ENCODE data around the gene DAAM2.

Gene DAAM2

DNA sequence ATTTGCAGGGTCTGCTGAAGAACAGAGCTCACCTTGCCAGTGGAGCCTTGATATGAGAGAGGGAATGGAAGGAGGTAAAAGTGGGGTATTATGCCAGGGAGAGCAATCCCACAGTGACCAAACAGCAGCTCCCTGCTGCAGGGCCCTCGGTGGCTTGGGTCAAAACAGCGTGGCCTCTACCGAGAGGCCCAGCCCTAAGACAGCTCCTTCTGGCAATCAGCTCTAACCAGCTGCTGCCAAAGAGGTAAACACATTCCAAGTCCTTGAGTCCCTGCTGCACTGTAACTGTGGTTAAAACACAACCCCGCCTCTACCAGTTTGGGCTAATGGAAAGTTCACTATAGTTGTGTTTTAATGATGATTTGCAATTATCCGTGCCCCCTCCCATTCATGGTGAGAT, 1.4 kb upstream of the DAAM2 start:
- DNase-seq: no peak

DNA sequence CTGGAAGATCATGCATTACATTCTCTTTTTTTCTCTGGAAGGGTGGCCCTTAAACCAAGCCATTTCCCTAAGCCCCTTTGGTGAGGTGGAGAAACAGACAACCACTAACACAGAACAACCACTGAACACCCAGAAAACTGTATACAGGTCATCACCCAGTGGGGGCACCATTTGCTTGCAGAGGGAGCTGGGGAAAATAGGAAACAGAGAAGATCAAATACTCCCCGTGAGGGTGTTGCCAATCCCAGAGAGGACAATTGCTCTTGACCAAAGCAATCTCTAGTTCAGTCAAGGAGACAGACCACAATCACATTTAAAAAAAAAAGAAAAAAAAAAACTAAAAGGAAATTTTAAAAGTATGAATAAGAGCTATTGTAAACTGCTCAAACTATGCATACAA, 865 bp upstream of the DAAM2 start:
- DNase-seq: no peak

DNA sequence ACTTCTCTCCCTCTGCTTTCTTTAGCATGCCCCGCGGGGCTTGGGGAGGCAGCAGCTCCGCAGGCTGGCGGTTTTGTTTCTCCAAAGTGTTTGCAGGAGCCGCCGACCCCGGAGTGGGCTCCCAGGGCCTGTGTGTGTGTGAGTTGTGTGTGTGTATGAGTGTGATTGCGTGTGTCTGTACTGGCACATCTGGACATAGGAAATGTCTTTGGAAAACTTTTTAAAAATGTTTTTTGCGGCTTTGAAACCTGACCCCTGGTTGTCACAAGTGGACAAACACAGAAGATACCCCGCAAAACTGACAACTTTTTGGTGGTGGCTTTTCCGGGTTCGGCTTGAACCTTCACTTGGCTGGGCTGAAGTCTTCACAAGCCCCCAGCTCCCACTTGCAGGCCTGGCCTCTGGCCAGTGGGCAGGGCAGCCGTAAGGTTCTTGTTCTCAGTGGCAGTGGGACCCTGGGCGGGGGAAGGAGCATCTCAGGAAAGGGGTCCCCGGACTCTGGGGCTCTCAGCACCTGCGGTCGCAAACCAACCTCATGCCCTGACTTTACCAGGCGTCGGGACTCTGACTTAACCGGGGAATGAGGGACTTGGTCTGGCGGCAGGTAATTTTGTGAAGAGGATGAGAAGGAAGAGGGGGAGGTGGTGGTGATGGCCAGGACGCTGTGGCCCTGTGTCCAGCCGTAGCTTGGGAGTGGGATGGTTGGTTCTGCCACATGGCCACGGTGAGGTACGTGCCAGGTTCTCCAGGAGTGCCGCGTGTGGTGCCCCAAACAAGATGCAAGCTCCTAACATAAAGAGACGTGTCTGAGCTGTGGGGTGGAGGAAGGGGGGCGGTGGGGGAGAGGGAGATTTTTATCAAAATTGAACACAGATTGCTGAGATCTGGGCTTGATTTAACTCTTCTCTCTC, 619 bp downstream of the DAAM2 start:
- no peak for DNase-seq

DNA sequence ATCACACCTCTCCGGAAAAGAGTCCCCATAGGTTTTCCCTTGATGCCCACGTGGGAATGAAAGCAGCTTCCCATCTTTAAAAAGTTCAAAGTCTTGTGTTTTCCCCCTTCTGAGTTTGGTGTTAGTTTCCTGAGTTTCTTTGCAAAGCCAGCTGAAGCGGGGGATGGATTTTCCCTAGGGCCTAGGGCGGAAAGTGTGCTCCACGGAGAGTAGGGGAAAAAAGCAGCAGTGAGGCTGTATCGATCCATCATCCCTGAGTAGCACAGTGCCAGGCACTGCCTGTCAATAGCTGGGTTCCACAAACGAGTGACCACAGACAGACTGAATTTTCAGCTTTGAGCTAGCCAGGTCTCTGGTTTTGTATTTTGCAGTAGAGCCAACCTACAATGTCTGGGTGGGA, 1.3 kb downstream of the DAAM2 start:
- DNase-seq: no peak

DNA sequence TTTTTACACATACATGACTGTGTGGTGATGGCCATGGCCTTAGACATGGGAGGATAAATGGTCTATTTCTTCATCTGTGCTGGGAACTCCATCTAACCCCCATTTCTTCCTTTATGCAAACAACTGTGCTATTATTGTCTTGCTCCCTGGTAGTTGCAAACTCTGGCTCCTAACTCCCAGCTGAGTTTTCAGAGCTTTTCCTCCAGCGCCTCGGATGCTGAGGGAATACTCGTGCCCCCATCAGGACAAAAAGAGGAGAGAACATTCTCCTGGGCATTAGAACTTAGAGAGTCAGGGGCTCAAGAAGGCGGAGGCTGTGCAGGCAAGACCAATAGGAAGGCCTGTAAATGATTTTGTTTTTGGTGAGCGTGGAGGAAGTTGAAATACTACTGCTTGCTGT, 2.1 kb downstream of the DAAM2 start:
- no peak for DNase-seq

DNA sequence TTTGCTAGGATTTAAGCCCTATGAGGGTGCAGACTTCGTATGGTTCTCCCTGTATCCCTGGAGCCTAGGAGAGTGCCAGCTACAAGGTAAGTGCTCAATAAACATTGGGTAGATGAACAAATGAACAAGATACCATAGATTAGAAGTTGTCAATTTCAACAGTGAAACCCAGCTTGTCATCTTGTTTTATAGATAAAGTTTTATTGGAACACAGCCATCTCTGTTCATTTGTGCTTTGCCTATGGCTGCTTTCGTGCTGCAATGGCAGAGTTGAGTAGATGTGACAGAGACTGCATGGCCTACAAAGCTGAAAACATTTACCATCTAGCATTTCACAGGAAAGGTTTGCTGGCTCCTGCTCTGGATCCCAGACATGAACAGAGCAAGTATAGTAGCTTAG, 5.6 kb downstream of the DAAM2 start:
- no peak for DNase-seq

DNA sequence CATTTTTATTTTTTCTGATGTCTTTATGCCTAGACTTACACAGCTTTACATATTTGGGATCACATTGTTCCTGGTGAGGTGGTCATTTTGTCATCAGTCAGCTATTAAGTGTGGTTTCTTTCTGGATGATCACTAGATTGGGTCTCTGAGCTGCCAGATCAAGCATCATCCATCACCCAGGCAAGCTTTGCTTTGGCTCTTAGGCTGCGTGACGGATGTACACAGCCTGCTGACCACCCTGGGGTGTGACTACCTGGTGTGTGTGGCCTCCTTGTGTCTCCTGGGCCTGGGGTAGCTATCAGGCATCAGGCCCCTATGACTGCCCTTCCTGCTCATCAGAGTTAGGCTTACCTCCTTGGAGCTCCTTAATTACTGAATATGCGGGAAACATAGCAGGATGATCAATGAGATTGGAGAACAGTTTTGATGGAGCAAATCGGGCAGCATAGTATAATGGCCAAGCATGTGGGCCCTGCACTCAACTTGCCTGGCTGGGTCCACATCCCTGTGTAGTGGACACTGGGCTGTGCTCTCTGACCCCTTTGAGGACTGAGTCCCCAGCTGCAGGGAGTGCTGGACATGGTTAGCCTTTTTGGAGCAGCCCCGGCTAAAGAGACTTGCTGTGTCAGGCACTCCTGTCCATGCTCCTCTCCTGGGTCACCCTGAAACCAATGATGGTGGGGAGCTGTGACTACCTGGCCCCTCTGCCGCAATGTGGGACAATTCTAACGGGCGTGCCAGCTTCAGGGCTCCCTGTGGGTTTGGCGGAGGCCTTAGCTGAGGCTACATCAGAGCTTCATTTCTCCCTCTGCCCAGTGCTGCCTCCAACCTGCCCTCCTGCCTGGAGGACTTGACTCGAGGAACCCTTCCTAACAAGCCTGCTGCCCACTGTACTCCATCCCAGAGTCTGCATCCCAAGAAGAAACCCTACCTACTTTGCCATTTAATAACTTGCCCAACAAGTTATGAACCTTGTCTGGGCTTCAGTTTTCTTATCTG, 8.2 kb downstream of the DAAM2 start:
- DNase-seq: no peak

DNA sequence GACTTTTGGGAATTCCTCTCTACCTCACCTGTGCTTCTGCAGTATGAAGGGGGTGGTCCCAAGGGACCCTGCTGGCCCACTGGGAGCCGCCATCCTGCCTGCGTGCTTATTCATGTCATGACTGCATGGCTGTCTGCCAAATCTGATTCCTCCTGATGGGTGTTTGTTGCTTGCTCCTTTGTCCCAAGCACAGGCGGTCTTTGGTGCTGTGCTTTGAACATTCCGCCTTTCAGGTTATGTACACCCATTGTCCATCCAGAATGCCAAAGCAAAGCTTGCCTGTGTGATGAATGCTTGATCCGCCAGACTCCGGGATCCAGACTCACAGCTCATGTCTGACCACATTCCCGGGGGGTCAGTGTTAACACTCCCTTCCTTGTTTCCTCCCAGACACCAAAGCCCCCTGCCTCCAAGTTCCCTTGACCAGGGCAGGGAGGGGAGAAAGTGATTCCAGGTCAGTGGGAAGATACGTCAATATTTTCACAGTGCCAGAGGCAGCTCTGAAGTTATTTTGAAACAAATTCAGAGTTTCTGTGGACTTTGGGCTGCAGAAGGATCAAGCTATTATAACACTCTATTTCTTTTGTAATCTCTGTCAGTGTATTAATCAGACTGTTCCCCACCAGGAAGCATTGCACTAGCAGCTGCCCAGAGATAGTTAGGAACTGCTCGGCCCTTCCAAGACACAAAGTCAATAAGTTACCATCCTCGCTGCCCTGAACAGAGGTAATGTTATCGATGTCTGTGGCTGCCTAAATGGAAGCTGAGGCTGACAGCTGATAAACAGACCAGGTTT, 9.5 kb downstream of the DAAM2 start:
- no peak for DNase-seq

DNA sequence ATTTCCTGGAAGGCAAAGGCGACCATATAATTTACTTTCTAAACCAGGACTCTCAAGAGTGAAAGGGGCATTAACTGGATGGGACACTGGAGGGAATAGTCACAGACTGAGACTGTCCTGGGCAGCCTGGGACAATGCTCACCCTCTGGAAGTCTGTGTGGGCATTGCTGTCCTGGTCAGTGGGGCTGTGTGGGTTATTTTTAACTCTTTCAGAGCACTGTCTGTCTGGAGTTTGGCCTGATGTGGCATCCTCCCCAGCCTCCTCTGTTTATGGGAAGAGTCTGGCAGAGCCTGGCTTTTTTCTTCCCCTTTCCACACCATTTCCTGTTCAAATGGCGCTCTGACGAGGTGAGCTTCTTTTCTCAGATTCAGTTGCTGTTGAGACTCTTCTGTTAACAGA, 11.7 kb downstream of the DAAM2 start:
- DNase-seq: no peak

DNA sequence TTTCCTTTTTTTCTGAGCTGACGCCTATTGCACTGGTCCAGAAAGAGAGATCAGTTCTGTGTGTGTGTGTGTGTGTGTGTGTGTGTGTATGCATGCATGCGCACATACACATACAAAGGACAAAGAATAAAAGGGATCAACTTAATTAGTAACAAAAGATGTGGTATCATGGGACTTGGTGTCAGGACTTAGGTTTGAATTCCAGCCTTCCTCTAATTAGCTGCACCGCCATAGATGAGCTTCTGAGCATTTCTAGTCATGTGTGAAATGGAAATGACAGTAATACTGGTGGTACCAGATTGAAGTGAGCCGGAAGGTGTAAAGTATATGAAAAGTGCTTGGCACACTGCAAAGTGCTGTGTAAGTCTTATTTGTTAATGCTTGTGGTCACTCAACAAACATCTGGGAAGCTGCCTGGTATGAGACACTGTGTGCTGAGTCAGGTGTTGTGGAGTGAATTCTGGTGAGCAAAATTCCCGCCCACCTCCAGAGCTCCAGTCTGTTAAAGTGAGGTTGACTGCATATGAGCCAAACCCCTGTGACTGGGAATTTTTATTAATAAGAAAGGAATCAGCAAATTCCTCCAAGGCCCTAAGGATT, 12.4 kb downstream of the DAAM2 start:
- DNase-seq: no peak

DNA sequence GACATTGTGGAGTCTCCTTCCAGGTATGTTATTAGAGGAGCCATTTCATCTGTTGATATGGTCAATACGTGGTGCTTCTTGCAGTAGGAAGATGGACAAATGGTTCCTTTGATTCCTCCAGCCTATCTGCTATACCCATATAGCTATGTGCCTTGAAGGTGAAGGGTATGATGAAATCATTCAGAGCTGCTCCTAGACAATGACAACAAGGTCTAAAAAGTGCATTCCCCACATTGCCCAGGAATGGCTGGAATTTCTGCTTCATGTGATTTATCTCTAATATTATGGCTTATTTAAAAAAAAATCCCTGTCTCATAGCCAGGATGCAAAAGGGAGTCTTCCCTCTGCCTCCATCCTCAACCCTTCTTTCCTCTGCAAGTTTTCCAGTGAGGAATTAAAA, 14.1 kb downstream of the DAAM2 start:
- DNase-seq: no peak

DNA sequence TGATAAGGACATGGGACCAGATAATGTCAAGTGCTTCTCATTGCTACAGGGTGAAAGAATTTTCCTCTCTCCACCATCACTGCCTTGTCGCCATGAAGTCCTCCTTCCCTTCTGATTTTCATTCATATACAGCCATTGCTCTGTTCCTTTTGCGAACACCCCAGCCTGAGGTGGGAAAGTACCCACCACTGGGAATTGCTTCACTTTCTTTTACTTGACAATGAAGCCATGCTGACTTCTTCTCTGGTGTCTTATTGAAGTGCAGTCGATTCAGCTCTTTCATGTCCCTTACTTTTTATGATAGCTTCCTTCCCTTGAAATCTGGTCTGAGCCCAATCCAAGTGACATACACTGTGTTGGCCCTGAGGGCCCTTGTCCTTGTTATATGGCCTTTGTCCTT, 16.2 kb downstream of the DAAM2 start:
- no peak for DNase-seq

DNA sequence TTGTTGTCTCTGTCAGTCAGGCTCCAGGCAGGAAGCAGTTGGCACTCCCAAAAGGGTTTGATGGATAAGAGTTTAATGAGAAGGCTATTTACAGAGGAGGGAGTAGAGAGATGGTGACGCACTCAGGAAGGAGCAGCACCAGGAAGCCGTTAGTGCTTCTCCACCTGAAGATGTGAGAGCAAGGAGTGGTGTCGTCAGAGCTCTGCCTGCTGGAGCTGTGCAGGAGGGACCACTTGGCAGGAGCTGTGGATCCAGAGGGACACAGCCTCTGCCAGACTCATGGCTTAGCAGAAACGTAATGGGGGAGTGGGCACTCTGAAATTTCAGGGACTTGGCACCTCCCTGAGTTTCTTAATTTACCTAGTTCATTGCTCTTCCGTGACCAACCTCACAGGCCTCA, 16.8 kb downstream of the DAAM2 start:
- DNase-seq: no peak

DNA sequence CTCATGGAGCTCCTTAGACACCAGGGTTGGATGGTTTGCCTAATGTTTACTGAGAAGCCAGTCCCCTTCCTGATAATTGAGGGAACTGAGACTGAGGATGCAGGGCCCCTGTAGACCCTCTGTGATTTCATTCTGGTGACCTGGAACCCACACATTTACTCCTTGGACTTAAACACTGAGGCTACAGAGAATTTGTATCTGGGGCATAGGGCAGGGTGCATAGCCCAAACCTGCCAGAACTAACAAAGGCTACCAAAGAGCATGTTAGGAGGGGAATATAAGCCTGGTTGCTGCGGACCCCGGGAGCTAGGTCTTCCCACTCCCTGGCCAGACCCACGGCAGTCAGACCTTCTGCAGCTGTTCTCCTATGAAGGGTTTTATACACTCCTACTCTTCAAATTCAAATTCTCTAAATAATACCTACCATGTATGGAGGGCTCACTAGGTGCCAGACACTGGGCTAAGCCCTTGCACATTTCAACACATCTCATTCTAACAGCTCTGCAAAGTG, 19.7 kb downstream of the DAAM2 start:
- DNase-seq: no peak

DNA sequence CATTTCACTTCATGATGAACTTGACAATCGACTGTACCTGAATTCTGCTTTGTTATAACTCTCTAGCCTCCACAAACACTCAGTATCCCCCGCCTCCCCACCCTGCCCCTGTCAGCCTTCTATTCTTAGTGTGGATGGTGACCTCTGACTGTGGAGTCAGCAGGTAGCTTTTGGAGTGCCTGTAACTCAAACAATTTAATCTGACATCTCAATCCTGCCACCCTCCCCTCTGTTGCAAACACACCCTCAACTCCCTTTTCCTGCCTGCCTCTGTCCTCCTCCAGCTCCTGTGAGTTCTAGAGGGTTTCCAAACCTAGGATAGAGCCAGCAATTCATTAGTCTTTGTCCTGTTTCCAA, 20.3 kb downstream of the DAAM2 start:
- DNase-seq: no peak

DNA sequence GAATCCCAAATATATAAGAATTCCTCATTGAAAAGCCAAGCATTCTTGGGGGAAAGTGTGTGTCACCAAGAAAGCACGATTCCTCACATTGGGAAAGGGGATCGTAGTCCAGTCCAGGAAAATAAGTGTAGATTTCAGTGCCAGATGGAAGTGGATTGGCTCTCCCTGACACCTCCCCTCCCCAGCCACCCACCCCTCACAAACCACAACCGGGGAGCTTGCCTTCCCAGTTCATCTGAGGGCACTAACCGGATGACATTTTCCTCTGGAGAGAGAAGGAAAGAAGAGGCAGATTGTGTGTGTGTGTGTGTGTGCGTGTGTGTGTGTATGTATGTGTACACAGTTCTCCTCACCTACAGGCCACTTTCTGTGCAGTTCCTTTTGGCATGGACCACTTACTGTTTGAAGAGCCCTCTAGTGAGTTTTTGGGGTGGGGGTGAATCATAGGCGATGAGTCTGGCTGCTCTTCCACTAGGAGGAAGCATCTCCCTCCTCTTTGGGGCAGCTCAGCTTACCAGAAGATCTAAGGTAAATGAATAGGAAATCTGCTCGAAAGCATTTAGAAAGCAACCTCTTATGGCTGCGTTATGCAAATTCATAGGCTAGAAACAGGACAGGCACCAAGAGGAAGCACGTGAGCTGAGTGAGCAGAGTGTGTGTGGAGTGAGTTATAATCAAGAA, 20.8 kb downstream of the DAAM2 start:
- no peak for DNase-seq

DNA sequence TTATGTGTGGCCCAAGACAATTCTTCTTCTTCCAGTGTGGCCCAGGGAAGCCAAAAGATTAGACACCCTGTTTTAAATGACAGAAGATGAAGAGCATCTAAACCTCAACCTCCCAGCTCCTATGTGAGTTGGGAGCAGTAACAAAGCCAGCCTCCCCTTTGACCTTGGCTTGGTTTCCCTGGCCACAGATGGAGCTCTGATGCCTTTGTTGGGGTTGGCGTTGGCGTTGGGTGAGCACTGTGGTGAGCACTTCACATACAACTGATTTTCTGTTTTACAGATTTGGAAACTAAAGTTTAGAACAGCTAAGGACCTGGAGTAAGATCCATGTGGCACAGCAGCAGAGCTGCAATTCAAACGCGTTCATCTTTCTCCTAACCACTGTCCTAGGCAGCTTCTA, 22.1 kb downstream of the DAAM2 start:
- no peak for DNase-seq

DNA sequence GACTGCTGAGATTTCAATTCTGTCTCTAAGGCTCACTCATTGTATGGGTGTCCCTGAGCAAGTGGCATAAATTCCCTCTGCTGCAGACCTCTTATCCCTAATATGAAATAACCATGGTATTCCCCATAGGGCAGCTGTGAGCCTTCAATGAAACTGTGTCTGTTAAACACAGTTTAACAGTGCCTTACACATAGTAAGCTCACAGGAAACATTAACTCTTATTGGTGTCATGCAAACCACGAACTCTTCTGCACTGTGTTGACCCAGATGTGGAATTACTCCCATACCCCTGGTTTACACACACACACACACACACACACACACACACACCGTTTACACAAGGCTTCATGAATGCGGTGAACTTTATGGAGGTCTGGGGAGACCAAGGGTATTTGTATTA, 23.2 kb downstream of the DAAM2 start:
- no peak for DNase-seq

DNA sequence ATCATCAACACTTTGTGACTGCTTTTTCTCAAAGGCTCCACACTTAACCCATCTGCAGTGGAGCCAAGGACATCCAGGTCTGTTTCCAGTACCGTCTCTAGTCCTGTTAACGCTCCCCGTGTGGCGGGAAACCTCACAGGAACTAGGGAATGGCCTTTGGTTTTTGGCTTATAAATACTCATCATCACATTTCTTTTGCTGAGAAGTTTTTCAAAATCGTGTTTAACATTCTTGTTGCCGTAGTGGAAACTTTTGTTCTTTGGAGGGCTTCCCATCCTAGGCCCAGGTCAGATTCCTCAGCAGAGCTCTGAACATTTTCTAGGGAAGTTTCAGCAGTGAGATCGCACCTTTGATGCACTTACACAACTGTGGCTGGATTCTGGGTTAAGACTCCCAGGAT, 24.6 kb downstream of the DAAM2 start:
- DNase-seq: no peak

DNA sequence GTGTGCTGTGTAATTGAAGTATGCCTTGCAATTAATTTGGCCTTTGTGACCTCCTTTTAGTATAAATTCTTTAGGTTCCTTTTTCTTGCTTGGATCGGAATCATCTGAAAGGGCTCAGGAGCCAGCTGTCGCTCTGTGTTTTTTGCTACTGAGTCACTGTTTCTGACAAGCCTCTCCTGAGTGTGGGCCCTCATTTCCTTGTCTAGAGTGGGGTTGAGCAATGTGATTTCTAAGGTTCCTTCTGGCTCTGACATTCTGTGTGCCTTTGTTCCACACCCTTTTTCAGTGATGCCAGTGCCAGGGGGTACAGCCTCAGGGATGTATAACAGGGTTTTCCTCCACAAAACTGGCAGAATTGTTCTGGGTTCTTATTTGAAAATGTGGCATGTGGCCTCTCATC, 26.5 kb downstream of the DAAM2 start:
- no peak for DNase-seq

DNA sequence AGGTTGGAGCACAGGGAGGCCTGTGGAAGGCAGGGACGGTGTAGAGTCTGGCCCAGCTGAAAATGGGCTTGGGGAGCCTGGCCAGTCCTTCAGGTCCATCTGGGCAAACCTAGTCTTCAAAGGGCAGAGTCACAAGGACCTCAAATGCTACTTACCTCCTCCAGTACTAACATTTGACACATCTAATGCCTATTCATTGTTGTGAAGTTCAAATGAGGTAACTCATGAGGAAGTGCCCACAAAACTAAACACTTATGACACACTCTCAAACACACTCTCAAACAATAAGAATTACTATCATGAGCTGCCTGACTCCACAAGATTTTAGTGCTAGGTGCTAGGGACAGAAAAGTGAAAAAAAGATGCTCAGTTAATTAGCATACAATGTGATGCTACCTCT, 27.1 kb downstream of the DAAM2 start:
- no peak for DNase-seq

DNA sequence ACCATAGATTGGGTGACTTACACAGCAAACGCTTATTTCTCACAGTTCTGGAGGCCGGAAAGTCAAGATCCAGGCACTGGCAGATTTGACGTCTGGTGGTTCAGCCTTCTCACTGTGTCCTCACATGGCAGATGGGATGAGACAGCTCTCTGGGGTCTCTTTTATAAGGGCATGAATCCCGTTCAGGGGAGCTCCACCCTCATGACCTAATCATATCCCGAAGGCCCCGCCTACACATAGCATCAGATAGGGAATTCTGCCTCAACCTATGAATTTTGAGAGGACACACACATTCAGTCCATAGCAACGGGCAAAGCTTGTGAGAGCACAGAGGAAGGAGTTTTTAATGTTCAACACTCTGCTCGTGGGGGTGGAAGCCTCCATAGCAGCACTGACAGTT, 27.5 kb downstream of the DAAM2 start:
- no peak for DNase-seq

Data from CD4-positive, alpha-beta T cell treated with Interleukin-15 for 1 hour (primary cell).